Measurements from ENCODE around the gene TANGO2. TPM values are rescaled to one million over a fixed set of nuclear protein-coding genes. Genes with fewer than 3 reads are reported as not detected.

The TANGO2 gene
- total RNA-seq, 1 experiment from 2014 or later, result 14.6 TPM

DNA sequence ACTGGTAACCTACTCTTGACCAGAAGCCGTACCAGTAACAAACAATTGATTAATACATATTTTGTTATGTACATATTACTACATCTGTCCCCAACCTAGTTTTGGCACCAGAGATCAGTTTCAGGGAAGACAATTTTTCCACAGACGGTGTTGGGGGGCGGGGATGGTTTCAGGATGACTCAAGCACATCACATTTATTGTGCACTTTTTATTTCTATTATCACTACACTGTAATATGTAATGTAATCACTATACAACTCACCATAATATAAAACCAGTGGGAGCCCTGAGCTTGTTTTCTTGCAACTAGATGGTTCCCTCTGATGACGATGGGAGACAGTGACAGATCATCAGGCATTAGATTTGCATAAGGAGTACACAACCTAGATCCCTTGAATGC lies 74.6 kb downstream of the TANGO2 start:
- Histone ChIP-seq H3K23ac (ENCODE audit: insufficient read length, low read depth, low read length) (no peak overlapping the region), H3K23me2 (ENCODE audit: insufficient read length, low read depth, low read length, poor library complexity, severe bottlenecking) (no peaks in the 10 kb centered on the region), H2BK120ac (ENCODE audit: low read depth, low read length, poor library complexity, severe bottlenecking) (no peak overlapping the region), H4K5ac (ENCODE audit: insufficient read length, low read depth, low read length) (no peak overlapping the region), H3K79me1 (ENCODE audit: insufficient read depth, low read depth, low read length, poor library complexity, severe bottlenecking) (peaks cover 2% of the 10 kb centered on the region), H3K18ac (ENCODE audit: insufficient read length, low read depth, low read length) (no peak overlapping the region), H3K27ac (ENCODE audit: insufficient read length, low read depth, low read length) (no peak overlapping the region), H3K79me2 (ENCODE audit: insufficient read depth, low read length) (no peaks in the 10 kb centered on the region), H4K20me1 (ENCODE audit: control insufficient read depth, insufficient read depth, insufficient read length) (no peaks in the 10 kb centered on the region), H2BK20ac (ENCODE audit: low read depth, low read length, poor library complexity, severe bottlenecking) (no peak overlapping the region), H3K4me1 (ENCODE audit: insufficient read depth, low read length) (peaks cover 2% of the 10 kb centered on the region; the same call in 1 of the 2 replicates), H3T11ph (ENCODE audit: low read length) (no peak overlapping the region), H2BK12ac (ENCODE audit: insufficient read length, low read depth, low read length) (no peak overlapping the region), H3K4ac (ENCODE audit: low read depth, low read length) (no peak overlapping the region), H3K4me2 (ENCODE audit: insufficient read depth, insufficient read length, low read length) (no peak overlapping the region), H2BK5ac (ENCODE audit: insufficient read length, low read length) (no peak overlapping the region), H3K9ac (ENCODE audit: extremely low read depth, insufficient read length, low read length) (no peak overlapping the region), H2AFZ (ENCODE audit: low read length) (no peak overlapping the region), H3K27me3 (ENCODE audit: insufficient read depth, low read length) (no peaks in the 10 kb centered on the region), H2BK15ac (ENCODE audit: low read depth, low read length) (no peak overlapping the region), H4K8ac (replicated peaks; ENCODE audit: insufficient read length, low read depth, low read length) (no peak overlapping the region), H3K56ac (ENCODE audit: insufficient read length, low read depth, low read length) (no peak overlapping the region), H3K9me3 (ENCODE audit: control insufficient read depth, low read depth, low read length) (no peaks in the 10 kb centered on the region), H2AK5ac (ENCODE audit: insufficient read length, low read length) (no peak overlapping the region), H4K91ac (ENCODE audit: insufficient read length, low read depth, low read length) (no peak overlapping the region), H3K14ac (ENCODE audit: insufficient read depth, low read length) (no peak overlapping the region)
- no peaks in the 10 kb centered on the region; the same call in 1 of the 2 replicates for H3K27me3 Mint-ChIP-seq (ENCODE audit: low read depth)
- TF ChIP-seq, protein P1, sequence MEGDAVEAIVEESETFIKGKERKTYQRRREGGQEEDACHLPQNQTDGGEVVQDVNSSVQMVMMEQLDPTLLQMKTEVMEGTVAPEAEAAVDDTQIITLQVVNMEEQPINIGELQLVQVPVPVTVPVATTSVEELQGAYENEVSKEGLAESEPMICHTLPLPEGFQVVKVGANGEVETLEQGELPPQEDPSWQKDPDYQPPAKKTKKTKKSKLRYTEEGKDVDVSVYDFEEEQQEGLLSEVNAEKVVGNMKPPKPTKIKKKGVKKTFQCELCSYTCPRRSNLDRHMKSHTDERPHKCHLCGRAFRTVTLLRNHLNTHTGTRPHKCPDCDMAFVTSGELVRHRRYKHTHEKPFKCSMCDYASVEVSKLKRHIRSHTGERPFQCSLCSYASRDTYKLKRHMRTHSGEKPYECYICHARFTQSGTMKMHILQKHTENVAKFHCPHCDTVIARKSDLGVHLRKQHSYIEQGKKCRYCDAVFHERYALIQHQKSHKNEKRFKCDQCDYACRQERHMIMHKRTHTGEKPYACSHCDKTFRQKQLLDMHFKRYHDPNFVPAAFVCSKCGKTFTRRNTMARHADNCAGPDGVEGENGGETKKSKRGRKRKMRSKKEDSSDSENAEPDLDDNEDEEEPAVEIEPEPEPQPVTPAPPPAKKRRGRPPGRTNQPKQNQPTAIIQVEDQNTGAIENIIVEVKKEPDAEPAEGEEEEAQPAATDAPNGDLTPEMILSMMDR (conservative IDR thresholded peaks at IDR 0.05), result no peak
- peaks cover 12 to 15% of the 10 kb centered on the region in 2 experiments for H3K4me1 Mint-ChIP-seq
- H3K36me3 Mint-ChIP-seq (ENCODE audit: insufficient read depth in 1 of 3, low read depth in 3 of 3), result peaks cover 81 to 100% (median 98%) of the 10 kb centered on the region in 3 experiments
- H3K4me3 Mint-ChIP-seq, result no peak overlapping the region
- WGBS (ENCODE audit: extremely low coverage, insufficient read length, low lambda C conversion rate), result no CpG with 5 or more reads among the region's 4 CpGs
- no peak overlapping the region for H3K27ac Mint-ChIP-seq
- no peak for DNase-seq
- no peaks in the 10 kb centered on the region for H3K9me3 Mint-ChIP-seq
